Mesothelial cell of epicardium (in vitro differentiated cells): Measurements from ENCODE around the gene XKRX. TPM values are rescaled to one million over a fixed set of nuclear protein-coding genes. Genes with fewer than 3 reads are reported as not detected.

Source experiments
- DNase-seq, 2 experiments: peaks; one replicate each; pipeline ENCODE4 v3.0.0; 2021; ENCODE audit warnings: low spot score in 2 of 2; ENCODE audit not compliant: unreplicated experiment in 2 of 2
- H3K27ac Mint-ChIP-seq: 2 replicates; pipeline ENCODE4 v1.8.0; 2021; ENCODE audit warnings: mixed read lengths
- H3K27me3 Mint-ChIP-seq: 2 replicates; pipeline ENCODE4 v1.8.0; 2021; ENCODE audit warnings: low read depth, mixed read lengths
- H3K36me3 Mint-ChIP-seq: 2 replicates; pipeline ENCODE4 v1.8.0; 2021; ENCODE audit warnings: mixed read lengths
- H3K4me1 Mint-ChIP-seq: 2 replicates; pipeline ENCODE4 v1.8.0; 2021; ENCODE audit warnings: mixed read lengths
- H3K4me3 Mint-ChIP-seq: 2 replicates; pipeline ENCODE4 v1.8.0; 2021; ENCODE audit warnings: mild to moderate bottlenecking, moderate library complexity, mixed read lengths
- H3K9me3 Mint-ChIP-seq: 2 replicates; pipeline ENCODE4 v1.8.0; 2021; ENCODE audit warnings: mixed read lengths
- total RNA-seq: library from RNA; stranded (reverse); gene quantifications from 3 replicates; pipeline ENCODE4 v1.2.1, GENCODE V29; 2021
- TF ChIP-seq, protein P1 (sequence below): fragments of 200-600 bp; sonication (generic); IDR thresholded peaks from one replicate; pipeline ENCODE4 v1.5.0; 2021; ENCODE audit warnings: antibody characterized with exemption; ENCODE audit not compliant: unreplicated experiment

XKRX gene
- total RNA-seq, 1 donor from 2014 or later, result 0.96 TPM

DNA sequence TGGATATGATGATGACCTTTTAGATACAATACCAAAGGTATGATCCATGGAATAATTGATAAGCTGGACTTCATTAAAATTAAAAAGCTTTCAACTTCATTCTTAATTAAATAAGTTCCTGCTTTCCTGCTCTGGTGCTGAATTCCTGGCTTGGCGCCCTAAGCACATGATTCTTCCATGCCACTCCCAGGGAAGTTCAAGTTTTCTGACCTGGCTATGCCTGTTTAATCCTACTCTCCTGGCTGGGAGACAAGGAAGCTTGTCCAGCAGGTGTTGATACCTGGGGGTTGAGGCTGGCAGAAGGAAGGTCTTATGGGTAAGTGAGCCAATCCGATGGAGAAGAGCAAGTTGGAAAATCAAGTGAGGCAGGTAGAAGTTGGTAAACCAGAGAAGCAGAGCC, 24.3 kb downstream of the XKRX start:
- H3K27ac Mint-ChIP-seq, result no peak overlapping the region
- no peak overlapping the region for H3K4me3 Mint-ChIP-seq

DNA sequence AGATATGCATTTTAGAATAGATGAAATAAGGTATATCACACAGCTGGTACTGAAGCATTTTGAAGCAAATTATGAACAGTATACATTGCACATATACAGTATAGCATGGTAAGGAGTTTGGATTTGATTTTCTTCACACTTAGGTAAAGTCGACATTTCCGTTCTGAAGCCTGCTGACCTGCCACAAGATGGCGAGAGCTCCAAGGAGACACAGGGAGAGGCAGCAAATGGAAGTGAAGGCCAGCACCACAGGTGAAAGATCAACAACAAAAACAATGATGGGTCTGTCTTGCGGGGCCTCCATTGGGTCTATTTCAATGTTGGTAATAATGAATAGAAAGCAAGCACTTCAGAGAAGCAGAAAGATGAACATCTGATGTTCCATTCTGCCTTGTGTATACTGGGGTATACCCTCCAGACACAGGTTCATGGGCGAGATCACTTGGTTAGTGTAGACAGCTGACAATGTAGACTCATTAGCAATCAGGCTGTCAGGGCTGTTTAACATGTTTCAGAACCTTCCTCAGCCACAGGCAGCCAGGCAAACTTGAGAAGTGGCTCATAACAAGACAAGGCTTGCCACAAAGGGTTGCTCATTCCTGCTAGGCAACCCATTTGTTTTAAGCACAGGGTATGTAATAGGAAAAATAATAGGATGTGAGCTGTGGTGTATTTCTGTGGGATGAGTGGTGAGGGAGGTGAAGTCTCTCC, 33.2 kb downstream of the XKRX start:
- Mint-ChIP-seq H3K4me3 (no peak overlapping the region), H3K36me3 (no peaks in the 10 kb centered on the region), H3K4me1 (no peaks in the 10 kb centered on the region), H3K27me3 (no peaks in the 10 kb centered on the region), H3K27ac (no peak overlapping the region), H3K9me3 (peaks cover 33% of the 10 kb centered on the region)
- DNase-seq, result no peak
- TF ChIP-seq, protein P1, sequence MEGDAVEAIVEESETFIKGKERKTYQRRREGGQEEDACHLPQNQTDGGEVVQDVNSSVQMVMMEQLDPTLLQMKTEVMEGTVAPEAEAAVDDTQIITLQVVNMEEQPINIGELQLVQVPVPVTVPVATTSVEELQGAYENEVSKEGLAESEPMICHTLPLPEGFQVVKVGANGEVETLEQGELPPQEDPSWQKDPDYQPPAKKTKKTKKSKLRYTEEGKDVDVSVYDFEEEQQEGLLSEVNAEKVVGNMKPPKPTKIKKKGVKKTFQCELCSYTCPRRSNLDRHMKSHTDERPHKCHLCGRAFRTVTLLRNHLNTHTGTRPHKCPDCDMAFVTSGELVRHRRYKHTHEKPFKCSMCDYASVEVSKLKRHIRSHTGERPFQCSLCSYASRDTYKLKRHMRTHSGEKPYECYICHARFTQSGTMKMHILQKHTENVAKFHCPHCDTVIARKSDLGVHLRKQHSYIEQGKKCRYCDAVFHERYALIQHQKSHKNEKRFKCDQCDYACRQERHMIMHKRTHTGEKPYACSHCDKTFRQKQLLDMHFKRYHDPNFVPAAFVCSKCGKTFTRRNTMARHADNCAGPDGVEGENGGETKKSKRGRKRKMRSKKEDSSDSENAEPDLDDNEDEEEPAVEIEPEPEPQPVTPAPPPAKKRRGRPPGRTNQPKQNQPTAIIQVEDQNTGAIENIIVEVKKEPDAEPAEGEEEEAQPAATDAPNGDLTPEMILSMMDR, result no peak

More for the DNA sequence above, 24.3 kb downstream of the XKRX start:
- no peak for DNase-seq
- TF ChIP-seq, protein P1, result no peak
- Mint-ChIP-seq H3K36me3 (no peaks in the 10 kb centered on the region), H3K4me1 (no peaks in the 10 kb centered on the region), H3K27me3 (no peaks in the 10 kb centered on the region), H3K9me3 (peaks cover 40% of the 10 kb centered on the region)

DNA sequence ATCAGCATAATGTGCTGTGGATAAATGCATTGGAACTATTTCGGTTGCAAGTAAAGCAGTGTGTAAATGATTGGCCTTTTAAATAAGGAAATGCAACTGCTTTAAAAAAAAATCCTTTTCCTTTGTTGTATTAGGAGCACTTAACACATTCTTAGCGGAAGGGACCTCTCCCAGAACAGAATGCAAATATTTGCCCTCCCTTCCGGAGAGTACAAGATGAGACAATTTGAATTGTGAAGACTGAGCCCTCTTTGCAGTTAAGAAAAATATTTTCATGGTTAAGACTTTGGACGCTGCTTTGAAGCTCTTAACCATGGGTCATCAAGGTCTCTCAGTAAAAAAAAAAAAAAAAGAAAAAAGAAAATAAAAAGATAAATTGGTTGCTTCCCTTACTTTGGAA, 45.1 kb downstream of the XKRX start:
- H3K27ac Mint-ChIP-seq, result no peak overlapping the region
- H3K4me1 Mint-ChIP-seq, result peaks cover 6% of the 10 kb centered on the region
- no peaks in the 10 kb centered on the region for H3K27me3 Mint-ChIP-seq
- TF ChIP-seq, protein P1, result no peak
- no peaks in the 10 kb centered on the region for H3K36me3 Mint-ChIP-seq
- H3K4me3 Mint-ChIP-seq, result no peak overlapping the region
- peaks cover 50% of the 10 kb centered on the region for H3K9me3 Mint-ChIP-seq
- DNase-seq, result no peak

DNA sequence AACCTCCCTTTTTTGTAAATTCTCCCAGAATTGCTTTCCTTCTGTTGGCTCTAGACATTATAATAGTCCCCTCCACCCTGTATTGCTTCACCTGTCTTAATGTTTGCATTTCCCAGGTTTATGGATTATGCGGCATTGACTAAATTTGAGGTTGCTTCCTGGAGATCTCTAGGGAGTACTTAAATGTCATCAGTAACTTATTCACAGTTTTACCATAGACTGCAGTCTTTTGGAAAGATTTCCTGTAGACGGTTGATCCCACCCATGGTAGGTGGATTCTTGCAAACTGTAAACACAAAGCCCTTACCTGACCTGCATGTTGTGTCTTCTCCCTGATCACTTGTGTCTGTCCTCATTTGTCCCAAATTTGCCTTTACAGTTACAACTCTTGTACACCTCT, 48.3 kb downstream of the XKRX start:
- DNase-seq, result no peak
- Mint-ChIP-seq H3K36me3 (no peaks in the 10 kb centered on the region), H3K4me1 (peaks cover 6% of the 10 kb centered on the region), H3K27me3 (no peaks in the 10 kb centered on the region), H3K4me3 (no peak overlapping the region), H3K27ac (no peak overlapping the region), H3K9me3 (peaks cover 36% of the 10 kb centered on the region)
- TF ChIP-seq, protein P1, result no peak

DNA sequence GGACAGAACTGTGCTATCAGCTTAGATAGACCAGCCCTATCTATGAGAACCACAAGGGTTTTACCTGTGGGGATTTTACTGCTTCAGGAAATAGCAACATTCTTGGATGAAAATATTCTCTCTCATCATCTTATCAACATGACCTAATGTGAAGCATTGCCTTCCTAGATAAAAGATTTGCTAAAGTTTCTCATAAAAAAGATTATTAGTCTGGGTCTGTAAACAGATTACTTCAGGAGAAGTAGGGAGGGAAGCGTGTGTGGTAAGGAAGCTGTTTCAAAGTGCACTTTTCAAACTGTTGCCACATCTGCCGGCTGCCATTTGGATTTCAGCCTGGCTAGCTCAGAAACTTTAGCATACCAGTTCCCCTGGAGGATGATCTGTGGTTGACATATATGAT, 54.4 kb downstream of the XKRX start, which contains the start of gene NOX1:
Gene NOX1, minus strand, starts transcription at position 35 of the 400 bp plus-strand sequence. CDS start 220 bp downstream, outside the sequence.
- Mint-ChIP-seq H3K36me3 (no peaks in the 10 kb centered on the region), H3K4me3 (no peak within 1 kb of the TSS)

More for the DNA sequence above, 54.4 kb downstream of the XKRX start, which contains the start of gene NOX1:
- TF ChIP-seq, protein P1, result no peak
- peaks cover 17% of the 10 kb centered on the region for H3K4me1 Mint-ChIP-seq
- no peak for DNase-seq
- H3K9me3 Mint-ChIP-seq, result peaks cover 14% of the 10 kb centered on the region
- no peak within 1 kb of the TSS for H3K27ac Mint-ChIP-seq
- H3K27me3 Mint-ChIP-seq, result no peaks in the 10 kb centered on the region
